Right lobe of liver (tissue), 6 donors: ENCODE data around the gene TMEM92. TPM values are rescaled to one million over a fixed set of nuclear protein-coding genes. Genes with fewer than 3 reads are reported as not detected.
A peak's percentile ranks its signal among the peaks of the same experiment; 100 is the strongest.

Source experiments
- ATAC-seq, 4 donors: fragments of 200-7000 bp; cut with Tn5 transposase; one replicate each; pipeline ENCODE4 v1.9.1; 2020; ENCODE audit warnings: mild to moderate bottlenecking in 4 of 4, moderate library complexity in 4 of 4
- DNase-seq, 3 donors: peaks; one replicate each; pipeline ENCODE4 v3.0.0-alpha.2; 2020
- H3K27ac ChIP-seq, 3 donors: fragments of 200-600 bp; one replicate each; pipeline ENCODE4 v1.8.0; 2022
- H3K27me3 ChIP-seq, 2 donors: fragments of 200-600 bp; one replicate each; pipeline ENCODE4 v1.8.0; 2022
- H3K36me3 ChIP-seq, 4 donors: fragments of 200-600 bp; sonication (generic) in 1 of 4; one replicate each; pipeline versions ENCODE4 v1.5.1 to v1.8.0; 2017 to 2022; ENCODE audit warnings: control low read depth in 1 of 4
- H3K4me1 ChIP-seq, 4 donors: fragments of 200-600 bp; sonication (generic) in 1 of 4; one replicate each; pipeline versions ENCODE4 v1.5.1 to v1.8.0; 2017 to 2022; ENCODE audit warnings: control low read depth in 1 of 4
- H3K4me3 ChIP-seq, 3 donors: fragments of 200-600 bp; one replicate each; pipeline ENCODE4 v1.8.0; 2022
- H3K9me3 ChIP-seq, 4 donors: fragments of 200-600 bp; sonication (generic) in 1 of 4; one replicate each; pipeline versions ENCODE4 v1.5.1 to v1.8.0; 2017 to 2022; ENCODE audit warnings: control low read depth in 1 of 4
- CTCF ChIP-seq, 4 donors: fragments of 200-600 bp in 3 of 4; fragments of 450-650 bp in 1 of 4; IDR thresholded peaks; one replicate each; pipeline versions ENCODE4 v1.5.1 to v1.8.0; 2016 to 2022; ENCODE audit warnings: antibody characterized with exemption in 4 of 4, mild to moderate bottlenecking in 2 of 4
- POLR2A ChIP-seq: fragments of 450-650 bp; IDR thresholded peaks from one replicate; pipeline ENCODE4 v1.6.1; 2017; ENCODE audit warnings: antibody characterized with exemption, mild to moderate bottlenecking
- WGBS: methylation state at CpG from one replicate; pipeline ENCODE4 v1.1.6; 2018; ENCODE audit warnings: low coverage, low lambda C conversion rate; ENCODE audit not compliant: insufficient coverage; ENCODE audit errors: missing lambda C conversion rate; 5-methylcytosine and 5-hydroxymethylcytosine counted together
- intact Hi-C, 2 donors: fragments of 100-400 bp; cut with DNase I; formaldehyde crosslinking; loops; one replicate each; pipeline versions ENCODE4 v1.11.2 to v1.14.1; 2022
- total RNA-seq, 6 experiments: library from RNA; depleted of rRNA in 2 of 6; stranded (reverse); fragments of >200 nt in 2 of 6; fragmentation: NEBNext Ultra II Directional in 3 of 6; extraction: Animal tissue kit (Norgen Biotek cat#: 25700) in 3 of 6; gene quantifications; one replicate each; pipeline versions ENCODE4 v1.1.0 to v1.2.4, GENCODE V29; 2016 to 2023
- donor health status: DM: no; HTN: yes; CAD: no.
- donor health status: DM: no; HTN: no; CAD: no.
- donor health status: DM: no; HTN: no; CAD: no.
- donor health status: DM: no; HTN: yes; CAD: no.
- donor health status: DM: no; HTN: yes; CAD: no.

TMEM92 gene
- total RNA-seq, 6 experiments from 2014 or later: 1.5 to 20.0 (median 8.7) TPM

DNA sequence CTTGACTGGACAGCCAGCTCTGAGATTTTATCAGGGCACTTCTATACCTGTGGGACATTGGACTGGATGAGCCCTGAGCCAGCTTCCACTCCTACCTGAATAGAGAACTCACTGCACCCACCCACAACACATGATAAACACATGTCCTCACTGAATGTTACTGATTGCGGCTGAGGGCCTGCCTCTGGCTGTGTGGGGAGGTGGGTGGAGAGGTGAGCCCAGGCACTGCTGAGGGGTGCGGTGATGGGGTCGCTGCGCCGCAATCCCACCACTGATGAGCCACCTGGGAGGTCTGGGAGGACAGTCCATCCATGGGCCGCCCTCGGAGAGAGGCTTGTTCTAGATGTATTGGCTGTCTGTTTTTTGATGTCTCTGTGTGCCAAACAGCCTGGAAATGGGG lies 5.4 kb downstream of the TMEM92 start:
- intact Hi-C loops: no loop called here
- DNase-seq: no peak
- H3K27ac ChIP-seq: no peak overlapping the region
- WGBS: no CpG with 5 or more reads among the region's 7 CpGs
- peaks cover 0 to 46% (median 12%) of the 10 kb centered on the region in 4 donors for H3K4me1 ChIP-seq
- no peaks in the 10 kb centered on the region for H3K9me3 ChIP-seq
- no peaks in the 10 kb centered on the region for H3K27me3 ChIP-seq
- no peak overlapping the region for H3K4me3 ChIP-seq
- peaks cover 0 to 3% (median 0%) of the 10 kb centered on the region in 4 donors for H3K36me3 ChIP-seq
- ATAC-seq: no peak
- TF ChIP-seq POLR2A: no peak
- TF ChIP-seq CTCF (IDR thresholded peaks at IDR 0.05): no peak

GRCh38 chr17:50280068-50280467 lies 5.8 kb downstream of the TMEM92 start:
- Histone ChIP-seq H3K27ac (no peak overlapping the region), H3K36me3 (peaks cover 0 to 3% (median 0%) of the 10 kb centered on the region in 4 donors), H3K4me1 (peaks cover 0 to 42% (median 12%) of the 10 kb centered on the region in 4 donors), H3K4me3 (no peak overlapping the region), H3K27me3 (no peaks in the 10 kb centered on the region), H3K9me3 (no peaks in the 10 kb centered on the region)
- intact Hi-C loops: no loop called here
- TF ChIP-seq POLR2A: no peak
- DNase-seq (no peak), ATAC-seq (peak in 1 of 4 donors; percentile 7)
- whole genome bisulfite sequencing: 60% methylated on average over 1 of the region's 8 CpGs

- intact Hi-C loops: no loop called here
- Histone ChIP-seq H3K27ac (no peak overlapping the region), H3K4me3 (no peak overlapping the region), H3K4me1 (peaks cover 0 to 33% (median 12%) of the 10 kb centered on the region in 4 donors), H3K36me3 (peaks cover 0 to 3% (median 0%) of the 10 kb centered on the region in 4 donors), H3K27me3 (no peaks in the 10 kb centered on the region), H3K9me3 (no peaks in the 10 kb centered on the region)
- TF ChIP-seq POLR2A (no peak), CTCF (IDR thresholded peaks at IDR 0.05) (no peak)
- ATAC-seq (peak in 1 of 4 donors; percentile 11), DNase-seq (no peak)
- 93% methylated on average over 2 of the region's 7 CpGs for WGBS
Measured at GRCh38 chr17:50280801-50281441, 6.7 kb downstream of the TMEM92 start.

DNA sequence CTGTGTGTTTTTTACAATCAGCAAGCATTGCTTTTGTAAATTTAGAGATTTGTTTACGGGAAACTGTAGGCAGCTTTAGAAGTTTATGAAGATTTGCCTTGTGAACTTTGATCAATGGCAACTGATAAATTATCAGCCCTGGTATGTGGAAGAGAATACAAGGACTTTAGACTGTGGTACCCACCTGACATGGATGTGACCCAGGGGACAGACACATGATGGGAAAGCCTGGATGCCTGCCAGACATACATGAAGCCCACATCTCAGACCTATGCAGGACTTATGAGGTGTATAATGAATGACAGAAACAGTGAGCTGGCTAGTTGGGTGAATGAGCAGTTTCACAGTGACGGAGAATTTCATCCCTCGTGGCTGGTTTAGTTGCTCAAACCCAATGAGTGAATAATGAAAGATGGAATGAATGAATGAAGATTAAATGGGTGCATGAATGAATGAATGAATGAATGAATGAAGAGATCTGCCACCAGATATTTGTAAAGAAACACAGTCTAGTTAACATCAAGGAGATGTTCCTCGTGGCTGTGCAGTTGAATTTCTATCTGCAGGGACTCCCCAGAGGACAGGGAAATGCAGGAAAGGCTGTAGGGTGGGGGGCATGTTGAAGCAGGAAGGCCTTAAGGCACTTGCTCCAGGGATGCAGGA lies 7.6 kb downstream of the TMEM92 start:
- no peak overlapping the region for H3K4me3 ChIP-seq
- H3K27ac ChIP-seq: no peak overlapping the region
- H3K4me1 ChIP-seq: peaks cover 0 to 25% (median 8%) of the 10 kb centered on the region in 4 donors
- WGBS: 66% methylated on average over 4 of the region's 4 CpGs
- peaks cover 0 to 3% (median 0%) of the 10 kb centered on the region in 4 donors for H3K36me3 ChIP-seq
- H3K9me3 ChIP-seq: no peaks in the 10 kb centered on the region
- intact Hi-C loops: no loop called here
- TF ChIP-seq CTCF (IDR thresholded peaks at IDR 0.05) (no peak), POLR2A (no peak)
- DNase-seq (no peak), ATAC-seq (peak; percentile 31 to 55 (median 40))
- no peaks in the 10 kb centered on the region for H3K27me3 ChIP-seq

DNA sequence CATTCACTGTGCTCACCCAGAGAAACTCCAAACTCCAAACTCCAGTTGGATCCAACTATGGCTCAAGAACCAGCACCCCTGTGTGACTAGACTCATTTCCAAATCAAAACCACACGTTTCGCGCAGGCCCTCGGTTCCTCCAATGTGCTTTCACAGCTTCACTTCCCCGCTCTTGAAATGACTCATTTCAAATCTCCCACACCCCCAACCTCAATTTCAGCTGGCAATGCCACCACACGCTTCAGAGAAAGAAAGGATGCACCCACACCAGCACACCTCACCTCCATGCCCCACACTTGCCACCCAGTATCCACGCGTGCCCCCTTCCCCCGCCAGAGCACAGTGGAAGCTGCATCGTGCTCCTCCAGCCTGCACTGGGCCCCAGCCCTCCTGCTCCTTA lies 9.0 kb downstream of the TMEM92 start:
- WGBS: 53% methylated on average over 5 of the region's 10 CpGs
- no peak overlapping the region for H3K27ac ChIP-seq
- peak in 1 of 3 donors; percentile 17 for DNase-seq

More for the DNA sequence above, 9.0 kb downstream of the TMEM92 start:
- Histone ChIP-seq H3K36me3 (peaks cover 0 to 3% (median 0%) of the 10 kb centered on the region in 4 donors), H3K27me3 (no peaks in the 10 kb centered on the region), H3K4me1 (peaks cover 0 to 31% (median 11%) of the 10 kb centered on the region in 4 donors), H3K9me3 (no peaks in the 10 kb centered on the region), H3K4me3 (no peak overlapping the region)
- no peak for ATAC-seq
- TF ChIP-seq POLR2A (no peak), CTCF (IDR thresholded peaks at IDR 0.05) (no peak)
- intact Hi-C loops: no loop called here
